IMR-90 (cell line): ENCODE results near the gene VPS26B.

Experiments
- CTCF ChIP-seq: conservative IDR thresholded peaks from 2 replicates; pipeline ENCODE4 v1.5.1; 2012; ENCODE audit warnings: mild to moderate bottlenecking, low read depth, low read length, improper control_type of control experiment
- POLR2A ChIP-seq: IDR thresholded peaks from 2 replicates; pipeline ENCODE4 v1.6.1; 2012; ENCODE audit warnings: mild to moderate bottlenecking, low read depth, low read length
- SMC3 ChIP-seq: fragments of 150-350 bp; IDR thresholded peaks from 2 replicates; pipeline ENCODE4 v1.6.1; 2016; ENCODE audit warnings: low read depth, mild to moderate bottlenecking, antibody characterized with exemption, low read length, moderate library complexity

GRCh38 chr11:134244593-134244992 is 20.1 kb downstream of the VPS26B start:
- TF ChIP-seq POLR2A: no peak
- peak; percentile 36; the same call in 1 of the 2 replicates for TF ChIP-seq CTCF
- peak; percentile 39; the same call in 1 of the 2 replicates for TF ChIP-seq SMC3
